SK-N-MC (cell line): ENCODE measurements around the gene CDK16.

Experiments
- EZH2 ChIP-seq: fragments of 200-600 bp; sonication (generic); IDR thresholded peaks from one replicate; pipeline ENCODE4 v1.6.1; 2017; ENCODE audit warnings: antibody characterized with exemption
- FOXP2 ChIP-seq: optimal IDR thresholded peaks from 2 replicates; pipeline ENCODE3; 2011; ENCODE audit warnings: mild to moderate bottlenecking, moderate library complexity; ENCODE audit not compliant: insufficient read depth; ENCODE audit errors: extremely low read length, control extremely low read depth
- POLR2AphosphoS5 ChIP-seq: IDR thresholded peaks from 2 replicates; pipeline ENCODE4 v1.6.1; 2012; ENCODE audit warnings: mild to moderate bottlenecking, low read depth, low read length, borderline replicate concordance

GRCh38 chrX:47171996-47172395 is 46.5 kb upstream of the CDK16 start:
- TF ChIP-seq POLR2AphosphoS5: no peak
- no peak for TF ChIP-seq EZH2
- TF ChIP-seq FOXP2: no peak
